Measurements from ENCODE around the gene RAB36. TPM values are rescaled to one million over a fixed set of nuclear protein-coding genes. Genes with fewer than 3 reads are reported as not detected.

Gene RAB36
- polyA plus RNA-seq, 1 of the 3 experiments (the other 2 are of a cell fraction) = 6.6 TPM

DNA sequence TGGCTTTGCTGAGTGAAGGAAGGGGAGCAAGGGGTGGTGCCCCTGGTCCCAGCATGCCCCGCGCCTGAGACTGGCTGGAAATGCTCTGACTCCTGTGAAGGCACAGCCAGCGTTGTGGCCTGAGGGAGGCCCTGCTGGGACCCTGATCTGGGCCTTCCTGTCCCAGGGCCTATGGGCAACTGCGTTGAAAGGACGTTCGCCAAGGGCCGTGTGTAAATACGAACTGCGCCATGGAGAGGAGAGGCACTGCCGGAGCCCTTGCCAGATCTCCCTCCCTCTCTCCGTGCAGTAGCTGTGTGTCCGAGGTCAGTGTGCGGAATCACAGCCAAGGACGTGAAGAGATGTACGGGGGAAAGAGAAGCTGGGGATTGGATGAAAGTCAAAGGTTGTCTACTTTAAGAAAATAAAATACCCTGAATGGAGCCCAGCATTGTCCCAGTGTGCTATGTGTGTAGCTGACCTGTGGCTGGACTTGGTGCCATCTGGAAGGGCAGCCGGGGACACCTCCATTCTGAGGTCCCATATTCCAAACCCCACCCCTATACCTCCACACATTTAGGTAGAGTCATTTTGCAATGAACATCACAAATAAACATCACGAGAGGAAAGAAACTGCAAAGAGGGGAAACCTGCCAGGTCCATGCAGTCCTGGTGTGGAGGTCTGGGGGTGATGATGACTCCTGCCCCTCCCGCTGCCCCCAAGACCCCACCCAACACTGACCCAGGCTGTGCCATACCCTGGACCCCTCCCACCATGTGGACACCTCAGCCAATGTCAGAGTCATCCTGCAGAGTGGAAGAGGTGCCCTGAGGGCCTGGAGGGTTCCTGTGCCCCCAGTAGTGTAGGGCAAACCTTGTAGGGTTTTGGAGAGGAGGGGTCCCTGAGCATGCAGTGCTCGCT lies 20.4 kb upstream of the RAB36 start:
- no peak overlapping the region for H2AFZ ChIP-seq (ENCODE audit: low read depth)
- no peaks in the 10 kb centered on the region for H3K27me3 ChIP-seq (ENCODE audit: insufficient read depth)
- H3K4me3 ChIP-seq (ENCODE audit: low read depth in 2 of 2, low read length in 1 of 2) = no peak overlapping the region
- H3K4me1 ChIP-seq (ENCODE audit: control insufficient read depth in 1 of 2, insufficient read depth in 2 of 2, low read depth in 1 of 2, low read length in 1 of 2) = peaks cover 0 to 32% of the 10 kb centered on the region in 2 experiments; a peak in 1 of 4 replicates
- no peak for TF ChIP-seq GATA2 (CRISPR knock-in tag; IDR thresholded peaks at IDR 0.05)
- H3K9me3 ChIP-seq = no peaks in the 10 kb centered on the region
- no peaks in the 10 kb centered on the region for H3K79me2 ChIP-seq (ENCODE audit: insufficient read depth)
- H4K20me1 ChIP-seq (ENCODE audit: insufficient read depth) = no peaks in the 10 kb centered on the region
- POLR2A ChIA-PET = no interaction called here
- WGBS (ENCODE audit: low lambda C conversion rate) = 86% methylated on average over 19 of the region's 19 CpGs
- no peaks in the 10 kb centered on the region for H3K36me3 ChIP-seq (replicated peaks in 1 of 2; ENCODE audit: control insufficient read depth in 1 of 2, insufficient read depth in 2 of 2, low read length in 1 of 2)
- H3K9ac ChIP-seq = no peak overlapping the region
- no peak overlapping the region for H3K27ac ChIP-seq (ENCODE audit: low read depth in 2 of 2, low read length in 1 of 2)
- no peaks in the 10 kb centered on the region for H3K9me2 ChIP-seq
- H3K4me2 ChIP-seq = no peak overlapping the region
- CTCF ChIA-PET = interaction anchor here (0.6 to 10.0 kb wide), 3 partner anchors 11 to 167 kb away, joined by 3 to 161 read pairs (median 3); no protein-coding TSS in a partner anchor
- H3F3A ChIP-seq (replicated peaks; ENCODE audit: insufficient read depth) = no peaks in the 10 kb centered on the region
- no peak for DNase-seq

DNA sequence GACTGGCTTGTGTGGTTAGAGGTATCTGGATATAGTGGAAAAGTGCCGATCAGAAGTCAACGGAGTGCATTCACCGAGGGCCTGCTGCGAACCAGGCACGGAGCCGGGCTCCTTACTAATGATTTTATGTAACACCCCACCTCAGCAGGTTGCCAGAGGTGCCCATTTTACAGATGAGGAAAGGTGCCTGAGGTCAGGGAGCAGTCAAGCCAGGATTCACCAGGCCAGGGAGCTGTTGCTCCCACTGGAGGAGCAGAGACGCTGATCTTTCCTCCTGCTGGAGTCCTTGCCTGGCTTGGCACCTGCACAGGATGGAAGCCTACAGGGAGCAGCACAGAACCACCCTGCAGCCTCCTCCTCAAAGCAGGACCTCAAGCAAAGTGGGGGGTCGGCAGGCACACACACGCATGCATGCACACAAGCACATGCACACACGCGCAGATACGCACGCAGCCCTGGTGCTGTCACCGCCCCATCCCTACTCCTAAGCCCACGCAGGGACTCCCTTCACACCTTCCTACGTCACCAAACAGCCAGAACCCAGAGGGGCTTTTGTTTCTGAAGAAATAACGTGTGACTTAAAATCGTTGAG lies 19.7 kb upstream of the RAB36 start:
- H3K27me3 ChIP-seq (ENCODE audit: insufficient read depth) = no peaks in the 10 kb centered on the region
- POLR2A ChIA-PET = no interaction called here

More for the DNA sequence above, 19.7 kb upstream of the RAB36 start:
- Histone ChIP-seq H3K79me2 (ENCODE audit: insufficient read depth) (no peaks in the 10 kb centered on the region), H3K36me3 (replicated peaks in 1 of 2; ENCODE audit: control insufficient read depth in 1 of 2, insufficient read depth in 2 of 2, low read length in 1 of 2) (no peaks in the 10 kb centered on the region), H3F3A (replicated peaks; ENCODE audit: insufficient read depth) (no peaks in the 10 kb centered on the region), H3K4me2 (no peak overlapping the region), H3K9me3 (no peaks in the 10 kb centered on the region), H3K4me3 (ENCODE audit: low read depth in 2 of 2, low read length in 1 of 2) (no peak overlapping the region), H3K4me1 (ENCODE audit: control insufficient read depth in 1 of 2, insufficient read depth in 2 of 2, low read depth in 1 of 2, low read length in 1 of 2) (peaks cover 0 to 30% of the 10 kb centered on the region in 2 experiments; a peak in 1 of 4 replicates), H3K27ac (ENCODE audit: low read depth in 2 of 2, low read length in 1 of 2) (no peak overlapping the region), H2AFZ (ENCODE audit: low read depth) (no peak overlapping the region), H3K9me2 (no peaks in the 10 kb centered on the region), H3K9ac (no peak overlapping the region), H4K20me1 (ENCODE audit: insufficient read depth) (no peaks in the 10 kb centered on the region)
- 81% methylated on average over 13 of the region's 18 CpGs for WGBS (ENCODE audit: low lambda C conversion rate)
- CTCF ChIA-PET = interaction anchor here (10.0 to 13.2 kb wide), 2 partner anchors 168 kb away, joined by 161 to 397 read pairs; no protein-coding TSS in a partner anchor
- TF ChIP-seq, protein P1, sequence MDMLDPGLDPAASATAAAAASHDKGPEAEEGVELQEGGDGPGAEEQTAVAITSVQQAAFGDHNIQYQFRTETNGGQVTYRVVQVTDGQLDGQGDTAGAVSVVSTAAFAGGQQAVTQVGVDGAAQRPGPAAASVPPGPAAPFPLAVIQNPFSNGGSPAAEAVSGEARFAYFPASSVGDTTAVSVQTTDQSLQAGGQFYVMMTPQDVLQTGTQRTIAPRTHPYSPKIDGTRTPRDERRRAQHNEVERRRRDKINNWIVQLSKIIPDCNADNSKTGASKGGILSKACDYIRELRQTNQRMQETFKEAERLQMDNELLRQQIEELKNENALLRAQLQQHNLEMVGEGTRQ (IDR thresholded peaks at IDR 0.05; ENCODE audit: borderline replicate concordance, low read depth, low read length) = no peak
- TF ChIP-seq FOXM1 (IDR thresholded peaks at IDR 0.05; ENCODE audit: low read depth) = no peak
- no peak for TF ChIP-seq EP300 (IDR thresholded peaks at IDR 0.05; ENCODE audit: borderline replicate concordance in 1 of 2, low read depth in 1 of 2, low read length in 1 of 2)
- TF ChIP-seq, protein P2, sequence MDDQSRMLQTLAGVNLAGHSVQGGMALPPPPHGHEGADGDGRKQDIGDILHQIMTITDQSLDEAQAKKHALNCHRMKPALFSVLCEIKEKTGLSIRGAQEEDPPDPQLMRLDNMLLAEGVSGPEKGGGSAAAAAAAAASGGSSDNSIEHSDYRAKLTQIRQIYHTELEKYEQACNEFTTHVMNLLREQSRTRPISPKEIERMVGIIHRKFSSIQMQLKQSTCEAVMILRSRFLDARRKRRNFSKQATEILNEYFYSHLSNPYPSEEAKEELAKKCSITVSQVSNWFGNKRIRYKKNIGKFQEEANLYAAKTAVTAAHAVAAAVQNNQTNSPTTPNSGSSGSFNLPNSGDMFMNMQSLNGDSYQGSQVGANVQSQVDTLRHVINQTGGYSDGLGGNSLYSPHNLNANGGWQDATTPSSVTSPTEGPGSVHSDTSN (IDR thresholded peaks at IDR 0.05) = no peak
- TF ChIP-seq, protein P3, sequence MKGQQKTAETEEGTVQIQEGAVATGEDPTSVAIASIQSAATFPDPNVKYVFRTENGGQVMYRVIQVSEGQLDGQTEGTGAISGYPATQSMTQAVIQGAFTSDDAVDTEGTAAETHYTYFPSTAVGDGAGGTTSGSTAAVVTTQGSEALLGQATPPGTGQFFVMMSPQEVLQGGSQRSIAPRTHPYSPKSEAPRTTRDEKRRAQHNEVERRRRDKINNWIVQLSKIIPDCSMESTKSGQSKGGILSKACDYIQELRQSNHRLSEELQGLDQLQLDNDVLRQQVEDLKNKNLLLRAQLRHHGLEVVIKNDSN (IDR thresholded peaks at IDR 0.05; ENCODE audit: borderline replicate concordance, low read depth) = no peak
- TF ChIP-seq, protein P4, sequence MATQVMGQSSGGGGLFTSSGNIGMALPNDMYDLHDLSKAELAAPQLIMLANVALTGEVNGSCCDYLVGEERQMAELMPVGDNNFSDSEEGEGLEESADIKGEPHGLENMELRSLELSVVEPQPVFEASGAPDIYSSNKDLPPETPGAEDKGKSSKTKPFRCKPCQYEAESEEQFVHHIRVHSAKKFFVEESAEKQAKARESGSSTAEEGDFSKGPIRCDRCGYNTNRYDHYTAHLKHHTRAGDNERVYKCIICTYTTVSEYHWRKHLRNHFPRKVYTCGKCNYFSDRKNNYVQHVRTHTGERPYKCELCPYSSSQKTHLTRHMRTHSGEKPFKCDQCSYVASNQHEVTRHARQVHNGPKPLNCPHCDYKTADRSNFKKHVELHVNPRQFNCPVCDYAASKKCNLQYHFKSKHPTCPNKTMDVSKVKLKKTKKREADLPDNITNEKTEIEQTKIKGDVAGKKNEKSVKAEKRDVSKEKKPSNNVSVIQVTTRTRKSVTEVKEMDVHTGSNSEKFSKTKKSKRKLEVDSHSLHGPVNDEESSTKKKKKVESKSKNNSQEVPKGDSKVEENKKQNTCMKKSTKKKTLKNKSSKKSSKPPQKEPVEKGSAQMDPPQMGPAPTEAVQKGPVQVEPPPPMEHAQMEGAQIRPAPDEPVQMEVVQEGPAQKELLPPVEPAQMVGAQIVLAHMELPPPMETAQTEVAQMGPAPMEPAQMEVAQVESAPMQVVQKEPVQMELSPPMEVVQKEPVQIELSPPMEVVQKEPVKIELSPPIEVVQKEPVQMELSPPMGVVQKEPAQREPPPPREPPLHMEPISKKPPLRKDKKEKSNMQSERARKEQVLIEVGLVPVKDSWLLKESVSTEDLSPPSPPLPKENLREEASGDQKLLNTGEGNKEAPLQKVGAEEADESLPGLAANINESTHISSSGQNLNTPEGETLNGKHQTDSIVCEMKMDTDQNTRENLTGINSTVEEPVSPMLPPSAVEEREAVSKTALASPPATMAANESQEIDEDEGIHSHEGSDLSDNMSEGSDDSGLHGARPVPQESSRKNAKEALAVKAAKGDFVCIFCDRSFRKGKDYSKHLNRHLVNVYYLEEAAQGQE (IDR thresholded peaks at IDR 0.05; ENCODE audit: low read depth, low read length) = no peak
- no peak for TF ChIP-seq FOSL2 (IDR thresholded peaks at IDR 0.05; ENCODE audit: borderline replicate concordance, low read depth)
- TF ChIP-seq, protein P5, sequence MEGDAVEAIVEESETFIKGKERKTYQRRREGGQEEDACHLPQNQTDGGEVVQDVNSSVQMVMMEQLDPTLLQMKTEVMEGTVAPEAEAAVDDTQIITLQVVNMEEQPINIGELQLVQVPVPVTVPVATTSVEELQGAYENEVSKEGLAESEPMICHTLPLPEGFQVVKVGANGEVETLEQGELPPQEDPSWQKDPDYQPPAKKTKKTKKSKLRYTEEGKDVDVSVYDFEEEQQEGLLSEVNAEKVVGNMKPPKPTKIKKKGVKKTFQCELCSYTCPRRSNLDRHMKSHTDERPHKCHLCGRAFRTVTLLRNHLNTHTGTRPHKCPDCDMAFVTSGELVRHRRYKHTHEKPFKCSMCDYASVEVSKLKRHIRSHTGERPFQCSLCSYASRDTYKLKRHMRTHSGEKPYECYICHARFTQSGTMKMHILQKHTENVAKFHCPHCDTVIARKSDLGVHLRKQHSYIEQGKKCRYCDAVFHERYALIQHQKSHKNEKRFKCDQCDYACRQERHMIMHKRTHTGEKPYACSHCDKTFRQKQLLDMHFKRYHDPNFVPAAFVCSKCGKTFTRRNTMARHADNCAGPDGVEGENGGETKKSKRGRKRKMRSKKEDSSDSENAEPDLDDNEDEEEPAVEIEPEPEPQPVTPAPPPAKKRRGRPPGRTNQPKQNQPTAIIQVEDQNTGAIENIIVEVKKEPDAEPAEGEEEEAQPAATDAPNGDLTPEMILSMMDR (IDR thresholded peaks at IDR 0.05) = no peak
- no peak for TF ChIP-seq TAF1 (IDR thresholded peaks at IDR 0.05; ENCODE audit: borderline replicate concordance, low read depth, low read length)
- TF ChIP-seq ELF1 (IDR thresholded peaks at IDR 0.05) = no peak
- TF ChIP-seq GABPA (IDR thresholded peaks at IDR 0.05; ENCODE audit: low read depth) = no peak
- no peak for TF ChIP-seq NRF1 (IDR thresholded peaks at IDR 0.05; ENCODE audit: low read depth, low read length)
- no peak for TF ChIP-seq GATA2 (CRISPR knock-in tag; IDR thresholded peaks at IDR 0.05)
- TF ChIP-seq RCOR1 (IDR thresholded peaks at IDR 0.05; ENCODE audit: low read length) = no peak
- TF ChIP-seq, protein P6, sequence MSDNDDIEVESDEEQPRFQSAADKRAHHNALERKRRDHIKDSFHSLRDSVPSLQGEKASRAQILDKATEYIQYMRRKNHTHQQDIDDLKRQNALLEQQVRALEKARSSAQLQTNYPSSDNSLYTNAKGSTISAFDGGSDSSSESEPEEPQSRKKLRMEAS (IDR thresholded peaks at IDR 0.05; ENCODE audit: low read depth) = no peak
- DNase-seq = no peak

Measured in SK-N-SH (cell line).